ENCODE results near the gene PLD4.
A peak's percentile ranks its signal among the peaks of the same experiment; 100 is the strongest.

Gene PLD4

GRCh38 chr14:104976198-104977007 is 51.7 kb downstream of the PLD4 start:
- peak overlapping the region; percentile 81 for H3K4me3 ChIP-seq (ENCODE audit: low read length)
- TF ChIP-seq, protein P1, sequence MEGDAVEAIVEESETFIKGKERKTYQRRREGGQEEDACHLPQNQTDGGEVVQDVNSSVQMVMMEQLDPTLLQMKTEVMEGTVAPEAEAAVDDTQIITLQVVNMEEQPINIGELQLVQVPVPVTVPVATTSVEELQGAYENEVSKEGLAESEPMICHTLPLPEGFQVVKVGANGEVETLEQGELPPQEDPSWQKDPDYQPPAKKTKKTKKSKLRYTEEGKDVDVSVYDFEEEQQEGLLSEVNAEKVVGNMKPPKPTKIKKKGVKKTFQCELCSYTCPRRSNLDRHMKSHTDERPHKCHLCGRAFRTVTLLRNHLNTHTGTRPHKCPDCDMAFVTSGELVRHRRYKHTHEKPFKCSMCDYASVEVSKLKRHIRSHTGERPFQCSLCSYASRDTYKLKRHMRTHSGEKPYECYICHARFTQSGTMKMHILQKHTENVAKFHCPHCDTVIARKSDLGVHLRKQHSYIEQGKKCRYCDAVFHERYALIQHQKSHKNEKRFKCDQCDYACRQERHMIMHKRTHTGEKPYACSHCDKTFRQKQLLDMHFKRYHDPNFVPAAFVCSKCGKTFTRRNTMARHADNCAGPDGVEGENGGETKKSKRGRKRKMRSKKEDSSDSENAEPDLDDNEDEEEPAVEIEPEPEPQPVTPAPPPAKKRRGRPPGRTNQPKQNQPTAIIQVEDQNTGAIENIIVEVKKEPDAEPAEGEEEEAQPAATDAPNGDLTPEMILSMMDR (IDR thresholded peaks at IDR 0.05; ENCODE audit: insufficient read depth, low read depth, low read length, missing control alignments), result peak; percentile 86
- peak; percentile 87 for DNase-seq (ENCODE audit: low read depth)

DNA sequence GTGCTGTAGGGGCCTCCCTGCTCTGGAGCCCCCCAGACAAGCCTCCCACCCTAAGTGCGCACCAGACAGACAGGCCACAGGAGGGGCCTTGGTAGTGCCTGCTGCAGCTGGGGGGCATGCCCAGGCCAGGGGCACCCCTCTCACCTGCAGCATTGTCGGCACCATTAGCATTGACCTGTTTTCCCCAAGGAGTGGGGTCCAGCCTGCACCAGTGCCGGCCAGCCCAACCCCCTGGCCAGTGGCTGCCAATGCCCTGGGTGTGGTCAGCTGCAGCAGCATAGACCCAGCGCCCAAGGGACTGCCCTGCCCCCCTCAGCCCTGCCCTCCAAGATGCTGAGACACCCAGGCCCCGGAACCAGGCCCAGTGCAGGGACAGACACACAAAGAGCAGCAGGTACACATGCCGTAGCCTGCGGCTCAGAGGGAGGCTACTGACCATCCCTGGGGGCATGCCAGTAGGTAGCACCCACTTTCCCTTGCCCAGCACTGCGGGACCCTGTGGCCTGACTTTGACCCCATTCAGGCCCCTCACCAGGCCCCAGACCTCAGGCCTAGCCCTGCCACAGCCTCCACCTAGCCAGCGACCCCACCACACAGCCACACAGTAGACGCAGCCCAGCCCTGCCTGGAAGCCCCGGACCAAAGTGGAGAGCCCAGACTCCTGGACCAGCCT is 52.5 kb downstream of the PLD4 start:
- H3K4me3 ChIP-seq (ENCODE audit: low read length), result peak overlapping the region; percentile 81
- no peak for DNase-seq (ENCODE audit: low read depth)
- TF ChIP-seq, protein P1 (IDR thresholded peaks at IDR 0.05; ENCODE audit: insufficient read depth, low read depth, low read length, missing control alignments), result no peak

DNA sequence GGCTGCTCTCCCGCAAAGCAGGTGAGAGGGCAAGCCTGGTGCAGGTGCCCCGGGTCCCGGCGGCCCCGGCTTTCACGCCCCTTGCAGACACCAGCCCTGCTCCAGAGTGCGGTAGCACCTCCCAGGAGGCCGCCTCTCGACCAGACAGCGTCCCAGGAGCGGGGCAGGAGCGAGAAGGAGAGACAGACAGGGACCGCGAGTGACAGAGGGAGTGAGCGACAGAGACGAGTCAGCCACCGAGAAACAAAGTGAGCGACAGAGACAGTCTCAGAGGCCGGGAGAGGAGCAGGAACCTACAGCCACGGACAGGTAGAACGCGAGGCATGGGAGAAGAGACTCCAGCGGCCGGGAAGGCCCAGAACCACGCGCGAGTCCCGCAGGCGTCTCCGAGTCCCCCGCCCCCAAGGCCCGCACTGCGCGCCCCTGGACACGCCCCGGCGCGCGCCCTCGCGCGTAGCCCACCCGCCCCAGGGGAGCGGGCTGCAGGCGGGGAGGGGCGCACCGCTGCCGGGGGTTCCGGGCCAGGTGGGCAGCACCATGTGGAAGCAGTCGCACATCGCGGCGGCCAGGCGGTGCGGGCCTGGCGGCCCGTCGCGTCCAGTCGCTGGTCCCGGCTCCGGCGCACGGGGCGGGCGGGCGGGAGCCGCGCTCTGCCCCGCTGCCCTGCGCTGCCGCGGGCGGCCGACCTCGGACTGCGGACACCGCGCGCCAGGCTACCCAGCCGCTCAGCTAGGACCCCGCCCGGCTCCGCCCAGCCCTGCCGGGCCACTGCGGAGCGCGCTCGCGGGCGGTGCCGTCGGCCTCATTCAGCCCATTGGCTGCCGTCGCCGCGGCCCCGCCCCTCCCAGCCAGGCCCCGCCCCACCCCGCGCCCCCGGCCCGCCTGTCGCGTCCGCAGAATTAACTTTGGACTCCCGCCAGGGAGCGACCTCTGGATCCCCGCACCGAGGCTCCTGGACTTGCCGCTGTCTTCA is 53.3 kb downstream of the PLD4 start, which contains the start of gene AHNAK2:
AHNAK2 (minus strand) TSS at position 694 of the 973 bp plus-strand sequence; CDS start at position 557, 137 bp downstream.
- peak within 1 kb of the TSS; percentile 81 for H3K4me3 ChIP-seq (ENCODE audit: low read length)

GRCh38 chr14:104978746-104979691 is 54.3 kb downstream of the PLD4 start:
- TF ChIP-seq, protein P1 (IDR thresholded peaks at IDR 0.05; ENCODE audit: insufficient read depth, low read depth, low read length, missing control alignments), result no peak

More for the DNA sequence above, 53.3 kb downstream of the PLD4 start, which contains the start of gene AHNAK2:
- TF ChIP-seq, protein P1 (IDR thresholded peaks at IDR 0.05; ENCODE audit: insufficient read depth, low read depth, low read length, missing control alignments), result no peak
- DNase-seq (ENCODE audit: low read depth), result peak; percentile 88

DNA sequence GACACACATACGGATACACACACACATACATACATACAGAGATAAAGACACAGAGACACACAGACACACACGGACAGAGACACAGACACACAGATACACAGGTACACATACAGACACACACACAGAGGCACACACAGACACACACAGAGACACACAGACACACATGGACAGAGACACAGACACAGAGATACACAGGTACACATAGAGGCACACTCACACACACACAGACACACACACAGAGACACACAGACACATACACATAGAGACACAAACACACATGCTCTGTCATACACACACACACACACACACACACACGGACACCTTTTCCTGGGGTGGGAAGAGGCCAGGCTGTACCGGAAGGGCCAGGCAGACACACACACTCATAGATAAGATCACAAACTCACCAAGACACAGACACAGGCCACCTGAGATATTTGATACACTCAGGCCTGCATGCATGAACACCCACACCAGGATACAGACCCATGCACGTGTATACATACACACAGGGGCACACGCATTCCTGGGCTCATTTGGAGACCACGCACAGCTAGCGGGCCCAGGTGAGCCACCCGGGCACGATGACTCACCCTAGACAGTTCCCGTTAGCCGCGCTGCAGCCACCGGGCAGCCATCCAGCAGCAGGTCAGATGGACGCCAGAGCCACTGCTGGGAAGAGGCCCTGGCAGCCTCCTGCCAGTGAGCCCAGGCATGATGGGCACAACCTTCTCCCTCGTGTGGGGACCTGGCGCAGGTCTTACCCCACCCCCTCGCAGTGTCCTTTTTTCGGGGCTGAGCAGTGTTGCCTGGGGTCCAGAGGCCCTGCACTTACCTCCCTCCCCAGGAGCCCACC is 55.3 kb downstream of the PLD4 start:
- peak; percentile 65 for DNase-seq (ENCODE audit: low read depth)
- no peak overlapping the region for H3K4me3 ChIP-seq (ENCODE audit: low read length)
- TF ChIP-seq, protein P1 (IDR thresholded peaks at IDR 0.05; ENCODE audit: insufficient read depth, low read depth, low read length, missing control alignments), result no peak

More at GRCh38 chr14:104978746-104979691, 54.3 kb downstream of the PLD4 start:
- H3K4me3 ChIP-seq (ENCODE audit: low read length), result peak overlapping the region; percentile 34
- no peak for DNase-seq (ENCODE audit: low read depth)
